ENCODE measurements around the gene CACNB2.
"Not testable (repeated sequence)": the region's sequence is repeated elsewhere in the genome, so short reads cannot be mapped to it uniquely, and the experiment has no call there.

Gene CACNB2

GRCh38 chr10:18159557-18159956 lies 19.3 kb downstream of the CACNB2 start:
- H3K9me3 Mint-ChIP-seq (ENCODE audit: low read depth) = peaks cover 3% of the 10 kb centered on the region
- H3K27ac Mint-ChIP-seq = no peak overlapping the region
- no peak overlapping the region for H3K4me3 Mint-ChIP-seq
- H3K36me3 Mint-ChIP-seq = peaks cover 2% of the 10 kb centered on the region
- no peaks in the 10 kb centered on the region for H3K27me3 Mint-ChIP-seq
- no peaks in the 10 kb centered on the region for H3K4me1 Mint-ChIP-seq (ENCODE audit: low read depth)

GRCh38 chr10:18162021-18162627 lies 21.9 kb downstream of the CACNB2 start:
- Mint-ChIP-seq H3K4me3 (no peak overlapping the region), H3K4me1 (ENCODE audit: low read depth) (no peaks in the 10 kb centered on the region), H3K27ac (no peak overlapping the region), H3K27me3 (no peaks in the 10 kb centered on the region), H3K9me3 (ENCODE audit: low read depth) (no peaks in the 10 kb centered on the region), H3K36me3 (no peaks in the 10 kb centered on the region)

- H3K27me3 Mint-ChIP-seq = no peaks in the 10 kb centered on the region
- no peaks in the 10 kb centered on the region for H3K4me1 Mint-ChIP-seq (ENCODE audit: low read depth)
- H3K27ac Mint-ChIP-seq = no peak overlapping the region
- H3K4me3 Mint-ChIP-seq = no peak overlapping the region
- H3K36me3 Mint-ChIP-seq = no peaks in the 10 kb centered on the region
- H3K9me3 Mint-ChIP-seq (ENCODE audit: low read depth) = no peaks in the 10 kb centered on the region
Measured at GRCh38 chr10:18164093-18164492, 23.9 kb downstream of the CACNB2 start.

- Mint-ChIP-seq H3K27me3 (no peaks in the 10 kb centered on the region), H3K27ac (no peak overlapping the region), H3K4me1 (ENCODE audit: low read depth) (no peaks in the 10 kb centered on the region), H3K9me3 (ENCODE audit: low read depth) (no peaks in the 10 kb centered on the region), H3K4me3 (no peak overlapping the region), H3K36me3 (no peaks in the 10 kb centered on the region)
Measured at GRCh38 chr10:18164748-18165361, 24.6 kb downstream of the CACNB2 start.

GRCh38 chr10:18178854-18179483 lies 38.7 kb downstream of the CACNB2 start:
- peaks cover 2% of the 10 kb centered on the region for H3K36me3 Mint-ChIP-seq
- H3K4me3 Mint-ChIP-seq = no peak overlapping the region
- H3K27ac Mint-ChIP-seq = no peak overlapping the region
- H3K27me3 Mint-ChIP-seq = peaks cover 1% of the 10 kb centered on the region
- no peaks in the 10 kb centered on the region for H3K9me3 Mint-ChIP-seq (ENCODE audit: low read depth)
- no peaks in the 10 kb centered on the region for H3K4me1 Mint-ChIP-seq (ENCODE audit: low read depth)

GRCh38 chr10:18179891-18180290 lies 39.7 kb downstream of the CACNB2 start:
- peaks cover 2% of the 10 kb centered on the region for H3K36me3 Mint-ChIP-seq
- no peaks in the 10 kb centered on the region for H3K4me1 Mint-ChIP-seq (ENCODE audit: low read depth)
- H3K27ac Mint-ChIP-seq = no peak overlapping the region
- peaks cover 1% of the 10 kb centered on the region for H3K27me3 Mint-ChIP-seq
- H3K9me3 Mint-ChIP-seq (ENCODE audit: low read depth) = no peaks in the 10 kb centered on the region
- H3K4me3 Mint-ChIP-seq = no peak overlapping the region

- not testable (repeated sequence) for H3K36me3 Mint-ChIP-seq; H3K9me3 Mint-ChIP-seq (ENCODE audit: low read depth); H3K27ac Mint-ChIP-seq; H3K27me3 Mint-ChIP-seq; H3K4me1 Mint-ChIP-seq (ENCODE audit: low read depth); H3K4me3 Mint-ChIP-seq
Measured at GRCh38 chr10:18181382-18181781, 41.2 kb downstream of the CACNB2 start.

- H3K27ac Mint-ChIP-seq = no peak overlapping the region
- H3K9me3 Mint-ChIP-seq (ENCODE audit: low read depth) = peaks cover 7% of the 10 kb centered on the region
- no peaks in the 10 kb centered on the region for H3K27me3 Mint-ChIP-seq
- H3K36me3 Mint-ChIP-seq = peaks cover 2% of the 10 kb centered on the region
- no peak overlapping the region for H3K4me3 Mint-ChIP-seq
- no peaks in the 10 kb centered on the region for H3K4me1 Mint-ChIP-seq (ENCODE audit: low read depth)
Measured at GRCh38 chr10:18185621-18186020, 45.4 kb downstream of the CACNB2 start.

GRCh38 chr10:18190840-18191239 lies 50.6 kb downstream of the CACNB2 start:
- Mint-ChIP-seq H3K4me1 (ENCODE audit: low read depth) (no peaks in the 10 kb centered on the region), H3K4me3 (no peak overlapping the region), H3K27me3 (no peaks in the 10 kb centered on the region), H3K36me3 (no peaks in the 10 kb centered on the region), H3K9me3 (ENCODE audit: low read depth) (peaks cover under 1% of the 10 kb centered on the region), H3K27ac (no peak overlapping the region)

GRCh38 chr10:18194634-18195033 lies 54.4 kb downstream of the CACNB2 start:
- Mint-ChIP-seq H3K27ac (no peak overlapping the region), H3K4me1 (ENCODE audit: low read depth) (no peaks in the 10 kb centered on the region), H3K4me3 (no peak overlapping the region), H3K9me3 (ENCODE audit: low read depth) (no peaks in the 10 kb centered on the region), H3K27me3 (peaks cover 2% of the 10 kb centered on the region), H3K36me3 (no peaks in the 10 kb centered on the region)

- Mint-ChIP-seq H3K27ac (no peak overlapping the region), H3K27me3 (peaks cover 2% of the 10 kb centered on the region), H3K4me3 (no peak overlapping the region), H3K9me3 (ENCODE audit: low read depth) (no peaks in the 10 kb centered on the region), H3K4me1 (ENCODE audit: low read depth) (no peaks in the 10 kb centered on the region), H3K36me3 (no peaks in the 10 kb centered on the region)
Measured at GRCh38 chr10:18195060-18195799, 55.0 kb downstream of the CACNB2 start.

GRCh38 chr10:18196806-18197550 lies 56.8 kb downstream of the CACNB2 start:
- H3K4me3 Mint-ChIP-seq = no peak overlapping the region
- H3K9me3 Mint-ChIP-seq (ENCODE audit: low read depth) = no peaks in the 10 kb centered on the region
- no peaks in the 10 kb centered on the region for H3K4me1 Mint-ChIP-seq (ENCODE audit: low read depth)
- H3K36me3 Mint-ChIP-seq = no peaks in the 10 kb centered on the region
- no peak overlapping the region for H3K27ac Mint-ChIP-seq
- H3K27me3 Mint-ChIP-seq = peaks cover 2% of the 10 kb centered on the region

- no peaks in the 10 kb centered on the region for H3K4me1 Mint-ChIP-seq (ENCODE audit: low read depth)
- no peak overlapping the region for H3K27ac Mint-ChIP-seq
- peaks cover 2% of the 10 kb centered on the region for H3K27me3 Mint-ChIP-seq
- H3K9me3 Mint-ChIP-seq (ENCODE audit: low read depth) = no peaks in the 10 kb centered on the region
- H3K36me3 Mint-ChIP-seq = no peaks in the 10 kb centered on the region
- no peak overlapping the region for H3K4me3 Mint-ChIP-seq
Measured at GRCh38 chr10:18197706-18198105, 57.5 kb downstream of the CACNB2 start.

GRCh38 chr10:18201877-18202276 lies 61.7 kb downstream of the CACNB2 start:
- peaks cover 2% of the 10 kb centered on the region for H3K27me3 Mint-ChIP-seq
- H3K36me3 Mint-ChIP-seq = no peaks in the 10 kb centered on the region
- no peak overlapping the region for H3K27ac Mint-ChIP-seq
- H3K4me3 Mint-ChIP-seq = no peak overlapping the region
- peaks cover 6% of the 10 kb centered on the region for H3K4me1 Mint-ChIP-seq (ENCODE audit: low read depth)
- H3K9me3 Mint-ChIP-seq (ENCODE audit: low read depth) = no peaks in the 10 kb centered on the region
